Parathyroid adenoma (tissue), 2 donors: Measurements from ENCODE around the gene SPSB3.

Experiments used
- H2AFZ ChIP-seq: fragments of 300-600 bp; sonication (generic); one replicate; pipeline ENCODE4 v1.7.0; 2017; ENCODE audit warnings: antibody characterized with exemption, mild to moderate bottlenecking
- H3K27ac ChIP-seq: fragments of 300-600 bp; sonication (generic); one replicate; pipeline ENCODE4 v1.7.0; 2017
- H3K27me3 ChIP-seq: fragments of 300-600 bp; sonication (generic); one replicate; pipeline ENCODE4 v1.7.0; 2017; ENCODE audit warnings: low read length; ENCODE audit not compliant: control insufficient read depth, insufficient read depth
- H3K36me3 ChIP-seq: fragments of 300-600 bp; sonication (generic); one replicate; pipeline ENCODE4 v1.7.0; 2017; ENCODE audit warnings: low read length; ENCODE audit not compliant: control insufficient read depth, insufficient read depth
- H3K4me1 ChIP-seq: fragments of 300-600 bp; sonication (generic); one replicate; pipeline ENCODE4 v1.7.0; 2017; ENCODE audit warnings: control low read depth
- H3K4me2 ChIP-seq: fragments of 300-600 bp; sonication (generic); one replicate; pipeline ENCODE4 v1.7.0; 2017; ENCODE audit warnings: low read length
- H3K4me3 ChIP-seq: fragments of 300-600 bp; sonication (generic); one replicate; pipeline ENCODE4 v1.7.0; 2017; ENCODE audit warnings: low read depth, low read length
- H3K79me2 ChIP-seq: fragments of 300-600 bp; sonication (generic); one replicate; pipeline ENCODE4 v1.7.0; 2017; ENCODE audit warnings: control low read depth
- H3K9ac ChIP-seq: fragments of 300-600 bp; sonication (generic); one replicate; pipeline ENCODE4 v1.7.0; 2017; ENCODE audit warnings: mild to moderate bottlenecking
- H3K9me3 ChIP-seq: fragments of 300-600 bp; sonication (generic); one replicate; pipeline ENCODE4 v1.7.0; 2017; ENCODE audit warnings: low read length; ENCODE audit not compliant: control insufficient read depth
- CTCF ChIP-seq: fragments of 300-600 bp; sonication (generic); IDR thresholded peaks from one replicate; pipeline ENCODE4 v1.7.0; 2017; ENCODE audit warnings: antibody characterized with exemption, mild to moderate bottlenecking
- donor health status: primary hyperparathyroidism.

Gene SPSB3

GRCh38 chr16:1819611-1820010 lies 37.2 kb upstream of the SPSB3 start:
- H3K4me3 ChIP-seq = no peak overlapping the region
- no peak for TF ChIP-seq CTCF
- H3K9me3 ChIP-seq = no peaks in the 10 kb centered on the region
- peaks cover 42% of the 10 kb centered on the region for H3K79me2 ChIP-seq
- H2AFZ ChIP-seq = no peak overlapping the region
- H3K27me3 ChIP-seq = no peaks in the 10 kb centered on the region
- H3K27ac ChIP-seq = no peak overlapping the region
- no peaks in the 10 kb centered on the region for H3K4me1 ChIP-seq
- no peak overlapping the region for H3K9ac ChIP-seq
- no peaks in the 10 kb centered on the region for H3K36me3 ChIP-seq
- H3K4me2 ChIP-seq = no peak overlapping the region

GRCh38 chr16:1818873-1819525 lies 36.6 kb upstream of the SPSB3 start:
- Histone ChIP-seq H3K4me2 (no peak overlapping the region), H3K27ac (no peak overlapping the region), H3K9me3 (no peaks in the 10 kb centered on the region), H3K4me3 (no peak overlapping the region), H3K36me3 (no peaks in the 10 kb centered on the region), H2AFZ (no peak overlapping the region), H3K27me3 (no peaks in the 10 kb centered on the region), H3K9ac (no peak overlapping the region), H3K79me2 (peaks cover 37% of the 10 kb centered on the region), H3K4me1 (no peaks in the 10 kb centered on the region)
- TF ChIP-seq CTCF = no peak

GRCh38 chr16:1818204-1818872 lies 36.0 kb upstream of the SPSB3 start:
- Histone ChIP-seq H3K36me3 (no peaks in the 10 kb centered on the region), H3K4me3 (no peak overlapping the region)

GRCh38 chr16:1817716-1818115 lies 35.3 kb upstream of the SPSB3 start:
- H3K27ac ChIP-seq = no peak overlapping the region
- H3K9me3 ChIP-seq = no peaks in the 10 kb centered on the region
- H3K4me1 ChIP-seq = no peaks in the 10 kb centered on the region
- peaks cover 29% of the 10 kb centered on the region for H3K79me2 ChIP-seq
- no peak overlapping the region for H3K4me2 ChIP-seq
- H3K9ac ChIP-seq = no peak overlapping the region
- no peak overlapping the region for H3K4me3 ChIP-seq
- TF ChIP-seq CTCF = no peak
- H2AFZ ChIP-seq = no peak overlapping the region
- H3K27me3 ChIP-seq = no peaks in the 10 kb centered on the region
- no peaks in the 10 kb centered on the region for H3K36me3 ChIP-seq

More at GRCh38 chr16:1818204-1818872, 36.0 kb upstream of the SPSB3 start:
- Histone ChIP-seq H3K9me3 (no peaks in the 10 kb centered on the region), H3K27me3 (no peaks in the 10 kb centered on the region), H3K4me2 (no peak overlapping the region), H3K79me2 (peaks cover 34% of the 10 kb centered on the region), H2AFZ (no peak overlapping the region), H3K4me1 (no peaks in the 10 kb centered on the region), H3K27ac (no peak overlapping the region), H3K9ac (no peak overlapping the region)
- no peak for TF ChIP-seq CTCF

- Histone ChIP-seq H3K9ac (no peak overlapping the region), H3K4me2 (no peak overlapping the region), H3K4me3 (no peak overlapping the region), H3K9me3 (no peaks in the 10 kb centered on the region), H3K27ac (no peak overlapping the region), H3K79me2 (peaks cover 24% of the 10 kb centered on the region), H3K4me1 (no peaks in the 10 kb centered on the region), H2AFZ (no peak overlapping the region), H3K27me3 (no peaks in the 10 kb centered on the region), H3K36me3 (no peaks in the 10 kb centered on the region)
- no peak for TF ChIP-seq CTCF
These were observed 34.9 kb upstream of the SPSB3 start for GRCh38 chr16:1817276-1817589.
